Measurements from ENCODE around the gene UNC119. TPM values are rescaled to one million over a fixed set of nuclear protein-coding genes. Genes with fewer than 3 reads are reported as not detected.

The UNC119 gene
- total RNA-seq, 2 donors from 2014 or later, result 13.6 to 23.6 TPM

GRCh38 chr17:28507567-28508203 lies 44.7 kb downstream of the UNC119 start:
- ATAC-seq (peak in 1 of 2 donors; percentile 8), DNase-seq (no peak)
- intact Hi-C loops (cut with DNase I), result no loop called here

GRCh38 chr17:28506763-28507487 lies 45.5 kb downstream of the UNC119 start:
- DNase-seq (no peak), ATAC-seq (no peak)

GRCh38 chr17:28505986-28506665 lies 46.3 kb downstream of the UNC119 start, which contains the start of gene FOXN1:
Gene FOXN1, plus strand, starts transcription at chr17:28506348. Its CDS starts 17,622 bp downstream, at chr17:28523970.
- DNase-seq, result no peak
- no peak for ATAC-seq
- intact Hi-C loops (cut with DNase I), result no loop called here

More at GRCh38 chr17:28506763-28507487, 45.5 kb downstream of the UNC119 start:
- intact Hi-C loops (cut with DNase I), result no loop called here

DNA sequence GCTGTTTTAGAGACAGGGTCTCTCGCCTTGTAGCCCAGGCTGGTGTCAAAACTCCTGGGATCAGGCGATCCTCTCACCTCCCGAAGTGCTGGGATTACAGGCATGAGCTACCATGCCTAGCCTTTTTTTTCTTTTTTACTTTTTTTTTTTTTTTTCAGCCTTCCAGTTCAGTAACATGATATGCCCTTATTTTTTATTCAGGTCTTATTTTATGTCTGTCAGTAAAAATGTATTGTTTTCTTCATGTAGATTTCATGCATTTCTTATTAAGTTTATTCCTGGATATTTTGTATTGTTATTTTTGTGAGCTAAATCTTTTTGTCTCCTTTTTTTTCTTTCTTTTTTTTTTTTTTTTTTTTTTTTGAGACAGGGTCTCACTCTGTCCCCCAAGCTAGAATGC lies 49.0 kb downstream of the UNC119 start:
- ATAC-seq, result no peak
- intact Hi-C loops (cut with DNase I), result no loop called here
- no peak for DNase-seq

DNA sequence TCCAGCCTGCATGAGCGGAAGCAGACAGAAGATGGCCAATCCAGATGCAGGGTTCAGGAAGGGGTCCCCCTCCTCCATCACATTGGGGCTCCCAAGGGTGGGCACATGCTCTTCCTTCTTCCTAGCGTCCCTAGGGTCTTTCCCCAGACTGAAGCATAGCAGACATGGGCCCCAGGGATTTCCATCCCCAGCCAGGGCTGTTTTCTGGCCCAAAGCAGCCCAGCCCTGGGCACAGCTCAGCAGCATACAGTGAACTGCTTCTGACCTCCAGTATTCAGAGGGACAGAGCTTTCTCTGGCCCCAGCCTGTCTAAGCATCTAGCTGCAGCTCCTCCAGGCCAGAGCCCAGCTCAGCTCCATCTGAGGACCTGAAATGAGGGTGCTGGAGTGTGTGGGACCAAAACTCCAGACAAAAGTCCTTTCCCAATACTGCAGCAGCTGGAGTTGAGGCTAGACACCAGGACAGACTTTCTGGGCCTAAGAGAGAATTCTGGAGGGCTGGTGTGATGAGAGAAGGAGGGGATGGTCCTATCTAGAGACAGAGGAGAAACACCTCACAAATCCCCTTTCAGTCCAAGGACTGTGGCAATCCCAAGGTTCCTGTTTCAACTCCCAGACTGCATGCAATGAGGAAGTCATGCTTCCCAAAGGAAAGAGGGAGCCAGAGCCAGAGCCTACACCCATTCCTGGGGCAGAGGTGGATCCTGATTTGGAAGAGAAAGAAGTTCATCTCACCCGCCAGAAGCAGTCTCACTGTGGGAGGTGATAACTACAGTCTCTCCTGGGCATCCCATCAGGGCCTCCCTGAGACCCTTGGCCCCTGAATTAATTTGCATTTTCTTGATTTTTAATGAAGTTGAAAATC lies 50.8 kb downstream of the UNC119 start:
- intact Hi-C loops (cut with DNase I), result no loop called here
- DNase-seq, result no peak
- no peak for ATAC-seq

DNA sequence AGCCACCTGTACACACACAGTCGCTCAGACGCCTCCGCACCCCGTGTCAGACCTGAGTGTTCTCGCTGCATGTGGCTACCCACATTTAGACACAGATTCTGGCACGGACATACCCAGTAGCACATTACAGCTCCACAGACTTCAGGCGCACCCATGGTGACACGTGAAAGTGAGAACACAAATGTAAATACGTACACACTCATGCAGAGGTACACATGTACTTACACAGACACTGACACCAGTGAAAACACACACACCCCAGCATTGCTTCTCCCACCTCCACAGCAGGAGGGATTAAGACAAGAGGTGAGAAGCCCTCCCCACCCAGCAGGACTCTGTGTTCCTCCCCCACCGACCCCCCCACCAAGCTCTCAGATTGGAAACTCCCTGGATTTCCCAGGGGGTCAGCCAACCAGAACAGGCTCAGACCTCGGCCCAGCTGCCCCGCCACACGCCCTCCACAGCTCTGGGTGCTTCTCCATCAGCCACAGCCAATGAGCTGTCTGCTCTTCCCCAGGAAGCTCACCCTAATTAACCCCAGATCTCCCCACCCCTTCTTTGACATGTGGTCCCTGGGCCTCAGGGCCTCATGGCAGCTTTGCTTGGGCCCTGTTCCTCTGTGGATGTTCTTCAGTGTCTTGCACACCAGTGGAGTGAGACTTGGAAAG lies 51.6 kb downstream of the UNC119 start:
- DNase-seq, result no peak
- no peak for ATAC-seq
- intact Hi-C loops (cut with DNase I), result no loop called here

GRCh38 chr17:28499684-28500357 lies 52.6 kb downstream of the UNC119 start:
- no peak for ATAC-seq
- intact Hi-C loops (cut with DNase I), result loop anchor here in 1 of 2 donors (5.0 kb wide), 1 partner anchor 112 kb away; the partner anchor contains the start of gene RSKR
- no peak for DNase-seq

- no peak for DNase-seq
- ATAC-seq, result peak in 1 of 2 donors; percentile 12
- intact Hi-C loops (cut with DNase I), result loop anchor here in 1 of 2 donors (5.0 kb wide), 1 partner anchor 113 kb away; the partner anchor contains the start of gene RSKR
These were observed 53.1 kb downstream of the UNC119 start for GRCh38 chr17:28499364-28499664.

GRCh38 chr17:28498652-28499363 lies 53.6 kb downstream of the UNC119 start:
- ATAC-seq (no peak), DNase-seq (no peak)
- intact Hi-C loops (cut with DNase I), result loop anchor here in 1 of 2 donors (5.0 kb wide), 1 partner anchor 113 kb away; the partner anchor contains the start of gene RSKR

- intact Hi-C loops (cut with DNase I), result loop anchor here in 1 of 2 donors (5.0 kb wide), 1 partner anchor 114 kb away; the partner anchor contains the start of gene RSKR
- DNase-seq (no peak), ATAC-seq (no peak)
These were observed 54.5 kb downstream of the UNC119 start for GRCh38 chr17:28497931-28498330.

Other genes starting within 250 kb of the UNC119 start
- 1 to 10 TPM; 5.4 to 6.0 TPM for gene TMEM97, start 233.4 kb downstream of the UNC119 start, total RNA-seq
- gene IFT20, start 217.2 kb downstream of the UNC119 start, total RNA-seq, result 10 to 100 TPM; 17.7 to 21.0 TPM
- gene TNFAIP1, start 216.9 kb downstream of the UNC119 start, total RNA-seq, result 10 to 100 TPM; 26.4 to 83.8 TPM
- 100 to 1,000 TPM in 1 of 2 donors, 10 to 100 TPM in 1; 96.3 to 107 TPM for gene POLDIP2, start 195.1 kb downstream of the UNC119 start, total RNA-seq
- not detected for gene SEBOX, start 187.4 kb downstream of the UNC119 start, total RNA-seq
- 10 to 100 TPM; 14.3 to 24.3 TPM for gene VTN, start 182.3 kb downstream of the UNC119 start, total RNA-seq
- 10 to 100 TPM in 1 of 2 donors, 1 to 10 TPM in 1; 6.1 to 10.3 TPM for gene SARM1, start 180.9 kb downstream of the UNC119 start, total RNA-seq
- 1 to 10 TPM; 7.0 to 9.9 TPM for gene SLC46A1, start 146.4 kb downstream of the UNC119 start, total RNA-seq
- not detected for gene SLC13A2, start 79.0 kb downstream of the UNC119 start, total RNA-seq
- not detected for gene FOXN1, start 46.3 kb downstream of the UNC119 start, total RNA-seq
- 10 to 100 TPM; 39.9 to 41.4 TPM for gene PIGS, start 18.9 kb upstream of the UNC119 start, total RNA-seq
- 100 to 1,000 TPM; 138 to 164 TPM for gene ALDOC, start 24.3 kb upstream of the UNC119 start, total RNA-seq
- gene SPAG5, start 46.4 kb upstream of the UNC119 start, total RNA-seq, result 1 to 10 TPM in 1 of 2 donors, under 1 TPM in 1; 0.97 to 2.7 TPM
- 1 to 10 TPM; 4.4 to 5.8 TPM for gene RSKR, start 61.6 kb upstream of the UNC119 start, total RNA-seq
- 10 to 100 TPM; 83.6 to 93.3 TPM for gene BLTP2, start 92.5 kb upstream of the UNC119 start, total RNA-seq
- 10 to 100 TPM; 32.9 to 33.7 TPM for gene SDF2, start 109.3 kb upstream of the UNC119 start, total RNA-seq
- gene SUPT6H, start 109.6 kb upstream of the UNC119 start, total RNA-seq, result 10 to 100 TPM; 35.6 to 47.2 TPM
- gene PROCA1, start 159.3 kb upstream of the UNC119 start, total RNA-seq, result 1 to 10 TPM in 1 of 2 donors, under 1 TPM in 1; 0.97 to 1.6 TPM
- gene RAB34, start 165.2 kb upstream of the UNC119 start, total RNA-seq, result 10 to 100 TPM; 37.2 to 53.8 TPM
- gene RPL23A, start 167.4 kb upstream of the UNC119 start, total RNA-seq, result 100 to 1,000 TPM; 894 to 914 TPM
- gene TLCD1, start 173.6 kb upstream of the UNC119 start, total RNA-seq, result 1 to 10 TPM; 3.5 to 3.7 TPM
- 1 to 10 TPM in 1 of 2 donors, under 1 TPM in 1; 0.85 to 1.3 TPM for gene NEK8, start 176.2 kb upstream of the UNC119 start, total RNA-seq
- gene TRAF4, start 191.4 kb upstream of the UNC119 start, total RNA-seq, result 1 to 10 TPM; 6.6 to 9.8 TPM